Neural cell (in vitro differentiated cells): ENCODE measurements around the gene MYOZ2. TPM values are rescaled to one million over a fixed set of nuclear protein-coding genes. Genes with fewer than 3 reads are reported as not detected.

Source experiments
- H2AFZ ChIP-seq: fragments of 200-600, 300-800 bp; sonication (generic), shearing (Covaris generic); 2 replicates; pipeline ENCODE4 v1.6.0; 2014; ENCODE audit warnings: low read depth, mild to moderate bottlenecking, antibody characterized with exemption, low read length, moderate library complexity
- H3F3A ChIP-seq: fragments of 200-600 bp; shearing (Covaris generic); 2 replicates; pipeline ENCODE4 v1.6.1; 2016; ENCODE audit warnings: mild to moderate bottlenecking, moderate library complexity, mixed read lengths, antibody characterized with exemption, low read length; ENCODE audit not compliant: insufficient read depth, poor library complexity, severe bottlenecking
- H3K27ac ChIP-seq: fragments of 200-600, 300-800 bp; sonication (generic), shearing (Covaris generic); 2 replicates; pipeline ENCODE4 v1.5.1; 2014; ENCODE audit warnings: mild to moderate bottlenecking, low read length, moderate library complexity
- H3K27me3 ChIP-seq: fragments of 300-800, 200-600 bp; sonication (generic), shearing (Covaris generic); 2 replicates; pipeline ENCODE4 v1.6.0; 2014; ENCODE audit warnings: mild to moderate bottlenecking, low read depth, low read length, moderate library complexity; ENCODE audit not compliant: insufficient read depth
- H3K36me3 ChIP-seq: fragments of 300-800, 200-600 bp; sonication (generic), shearing (Covaris generic); 2 replicates; pipeline ENCODE4 v1.5.1; 2014; ENCODE audit warnings: mild to moderate bottlenecking, antibody characterized with exemption, low read length, moderate library complexity; ENCODE audit not compliant: insufficient read depth
- H3K4me2 ChIP-seq: fragments of 300-800, 200-600 bp; sonication (generic), shearing (Covaris generic); 2 replicates; pipeline ENCODE4 v1.6.0; 2014; ENCODE audit warnings: mild to moderate bottlenecking, low read length
- H3K4me3 ChIP-seq: fragments of 300-800, 200-600 bp; sonication (generic), shearing (Covaris generic); 2 replicates; pipeline ENCODE4 v1.5.1; 2014; ENCODE audit warnings: mild to moderate bottlenecking, low read length, moderate library complexity
- H3K79me2 ChIP-seq: fragments of 200-600 bp; shearing (Covaris generic); replicated peaks from 2 replicates; pipeline ENCODE4 v1.6.0; 2014; ENCODE audit warnings: mild to moderate bottlenecking, low read length, moderate library complexity; ENCODE audit not compliant: insufficient read depth
- H3K9ac ChIP-seq: fragments of 300-800, 200-600 bp; sonication (generic), shearing (Covaris generic); 2 replicates; pipeline ENCODE4 v1.6.1; 2016; ENCODE audit warnings: mild to moderate bottlenecking, low read length, mixed read lengths
- H3K9me2 ChIP-seq: fragments of 200-600 bp; shearing (Covaris generic); 2 replicates; pipeline ENCODE4 v1.6.1; 2016; ENCODE audit warnings: mild to moderate bottlenecking, low read length, mixed read lengths; ENCODE audit not compliant: insufficient read depth
- H3K9me3 ChIP-seq: fragments of 200-600, 300-800 bp; sonication (generic), shearing (Covaris generic); 2 replicates; pipeline ENCODE4 v1.6.1; 2016; ENCODE audit warnings: mild to moderate bottlenecking, mixed run types, low read length, moderate library complexity, mixed read lengths
- H4K20me1 ChIP-seq: fragments of 200-600 bp; shearing (Covaris generic); 2 replicates; pipeline ENCODE4 v1.6.1; 2016; ENCODE audit warnings: mild to moderate bottlenecking, mixed run types; ENCODE audit not compliant: insufficient read depth
- CTCF ChIP-seq: fragments of 450-650 bp; IDR thresholded peaks from 2 replicates; pipeline ENCODE4 v1.5.1; 2014; ENCODE audit warnings: antibody characterized with exemption, mild to moderate bottlenecking, moderate library complexity; ENCODE audit not compliant: poor library complexity, severe bottlenecking
- EP300 ChIP-seq: fragments of 450-650 bp; conservative IDR thresholded peaks from 2 replicates; pipeline ENCODE4 v1.6.1; 2014; ENCODE audit warnings: antibody characterized with exemption, mild to moderate bottlenecking, moderate library complexity; ENCODE audit not compliant: poor library complexity, severe bottlenecking
- EZH2 ChIP-seq: fragments of 200-600, 300-800 bp; shearing (Covaris generic), sonication (generic); IDR thresholded peaks from 2 replicates; pipeline ENCODE4 v1.6.1; 2014; ENCODE audit warnings: antibody characterized with exemption, low read length, borderline replicate concordance, mild to moderate bottlenecking; ENCODE audit not compliant: insufficient read depth, poor library complexity, severe bottlenecking
- MXI1 ChIP-seq: fragments of 450-650 bp; conservative IDR thresholded peaks from 2 replicates; pipeline ENCODE4 v1.6.1; 2014; ENCODE audit warnings: antibody characterized with exemption, mild to moderate bottlenecking; ENCODE audit not compliant: poor library complexity, severe bottlenecking
- POLR2AphosphoS5 ChIP-seq: IDR thresholded peaks from 2 replicates; pipeline ENCODE4 v1.6.1; 2012
- RAD21 ChIP-seq: fragments of 450-650 bp; conservative IDR thresholded peaks from 2 replicates; pipeline ENCODE4 v1.6.1; 2014; ENCODE audit warnings: antibody characterized with exemption, mild to moderate bottlenecking, moderate library complexity
- REST ChIP-seq: IDR thresholded peaks from 2 replicates; pipeline ENCODE4 v1.6.1; 2012; ENCODE audit warnings: borderline replicate concordance
- SMC3 ChIP-seq: fragments of 450-650 bp; conservative IDR thresholded peaks from 2 replicates; pipeline ENCODE4 v1.6.1; 2014; ENCODE audit warnings: antibody characterized with exemption, mild to moderate bottlenecking, moderate library complexity; ENCODE audit not compliant: poor library complexity
- TAF1 ChIP-seq: IDR thresholded peaks from 2 replicates; pipeline ENCODE4 v1.6.1; 2012; ENCODE audit warnings: low read depth
- polyA plus RNA-seq: library from polyadenylated mRNA; depleted of rRNA; stranded (reverse); fragments of >200 nt; gene quantifications from 2 replicates; pipeline ENCODE4 v1.2.3, GENCODE V29; 2014

The MYOZ2 gene
- polyA plus RNA-seq, 1 donor from 2014 or later = not detected

GRCh38 chr4:119229908-119230687 lies 94.5 kb downstream of the MYOZ2 start:
- H3K79me2 ChIP-seq = no peaks in the 10 kb centered on the region
- TF ChIP-seq SMC3 = no peak
- no peak for TF ChIP-seq REST
- TF ChIP-seq RAD21 = no peak
- TF ChIP-seq CTCF = no peak
- no peak for TF ChIP-seq MXI1
- TF ChIP-seq TAF1 = no peak
- no peak for TF ChIP-seq POLR2AphosphoS5
- no peak for TF ChIP-seq EP300
- TF ChIP-seq EZH2 = no peak
- no peaks in the 10 kb centered on the region for H3K27me3 ChIP-seq
- H2AFZ ChIP-seq = no peak overlapping the region
- no peak overlapping the region for H3K4me3 ChIP-seq
- no peak overlapping the region for H3K27ac ChIP-seq
- no peak overlapping the region for H3K4me2 ChIP-seq
- H4K20me1 ChIP-seq = no peaks in the 10 kb centered on the region
- no peak overlapping the region for H3K9ac ChIP-seq
- H3K36me3 ChIP-seq = no peaks in the 10 kb centered on the region
- H3K9me3 ChIP-seq = no peaks in the 10 kb centered on the region
- H3K9me2 ChIP-seq = no peaks in the 10 kb centered on the region
- no peaks in the 10 kb centered on the region for H3F3A ChIP-seq

- Histone ChIP-seq H3K9me3 (no peaks in the 10 kb centered on the region), H3K79me2 (no peaks in the 10 kb centered on the region), H3K27ac (no peak overlapping the region), H3F3A (no peaks in the 10 kb centered on the region), H3K27me3 (no peaks in the 10 kb centered on the region), H3K4me3 (no peak overlapping the region), H3K9me2 (no peaks in the 10 kb centered on the region), H4K20me1 (no peaks in the 10 kb centered on the region), H3K36me3 (no peaks in the 10 kb centered on the region), H2AFZ (no peak overlapping the region), H3K4me2 (no peak overlapping the region), H3K9ac (no peak overlapping the region)
- no peak for TF ChIP-seq TAF1
- no peak for TF ChIP-seq POLR2AphosphoS5
- TF ChIP-seq CTCF = no peak
- no peak for TF ChIP-seq MXI1
- no peak for TF ChIP-seq EZH2
- TF ChIP-seq RAD21 = no peak
These were observed 95.9 kb downstream of the MYOZ2 start for GRCh38 chr4:119231491-119231890.
